DMS 273 (cell line): ENCODE results near the gene OR13D1.
"Not testable (repeated sequence)": the region's sequence is repeated elsewhere in the genome, so short reads cannot be mapped to it uniquely, and the experiment has no call there.

Experiments used
- DNase-seq: peaks from one replicate; lab custom pipeline; 2025; ENCODE audit not compliant: unreplicated experiment; lab: John Stamatoyannopoulos, UW

The OR13D1 gene

GRCh38 chr9:104694218-104694617 lies at the start of gene OR13D1:
Gene OR13D1, plus strand, starts transcription at chr9:104694518. Its CDS starts 0 bp downstream, at chr9:104694518.
- no peak for DNase-seq

GRCh38 chr9:104658496-104659195 lies 35.7 kb upstream of the OR13D1 start:
- DNase-seq: no peak

- no peak for DNase-seq
Measured at GRCh38 chr9:104675611-104676010, 18.7 kb upstream of the OR13D1 start.

- peak; percentile 73 for DNase-seq
Measured at GRCh38 chr9:104682642-104683041, 11.7 kb upstream of the OR13D1 start.

GRCh38 chr9:104686081-104686480 lies 8.2 kb upstream of the OR13D1 start:
- no peak for DNase-seq

- DNase-seq: no peak
Measured at GRCh38 chr9:104700306-104700705, 6.0 kb downstream of the OR13D1 start.

GRCh38 chr9:104708737-104709136 lies 14.4 kb downstream of the OR13D1 start:
- not testable (repeated sequence) for DNase-seq

GRCh38 chr9:104711604-104712003 lies 17.3 kb downstream of the OR13D1 start:
- no peak for DNase-seq

GRCh38 chr9:104725014-104725413 lies 30.7 kb downstream of the OR13D1 start:
- DNase-seq: peak; percentile 2

GRCh38 chr9:104738452-104738851 lies 44.1 kb downstream of the OR13D1 start:
- DNase-seq: no peak

- DNase-seq: no peak
Measured at GRCh38 chr9:104740621-104741020, 46.3 kb downstream of the OR13D1 start.

GRCh38 chr9:104743376-104743985 lies 49.2 kb downstream of the OR13D1 start:
- peak; percentile 70 for DNase-seq
